Activated T-helper 9 cell treated with anti-CD3 and anti-CD28 coated beads, Interleukin-2, amount 50 U/mL, for 16 hours (primary cell): ENCODE data around the gene ADGRL1.
"Not testable (repeated sequence)": the region's sequence is repeated elsewhere in the genome, so short reads cannot be mapped to it uniquely, and the experiment has no call there.

Source experiments
- DNase-seq: peaks from one replicate; pipeline ENCODE4 v3.0.0-alpha.2; 2020; ENCODE audit warnings: low read depth

ADGRL1 gene

DNA sequence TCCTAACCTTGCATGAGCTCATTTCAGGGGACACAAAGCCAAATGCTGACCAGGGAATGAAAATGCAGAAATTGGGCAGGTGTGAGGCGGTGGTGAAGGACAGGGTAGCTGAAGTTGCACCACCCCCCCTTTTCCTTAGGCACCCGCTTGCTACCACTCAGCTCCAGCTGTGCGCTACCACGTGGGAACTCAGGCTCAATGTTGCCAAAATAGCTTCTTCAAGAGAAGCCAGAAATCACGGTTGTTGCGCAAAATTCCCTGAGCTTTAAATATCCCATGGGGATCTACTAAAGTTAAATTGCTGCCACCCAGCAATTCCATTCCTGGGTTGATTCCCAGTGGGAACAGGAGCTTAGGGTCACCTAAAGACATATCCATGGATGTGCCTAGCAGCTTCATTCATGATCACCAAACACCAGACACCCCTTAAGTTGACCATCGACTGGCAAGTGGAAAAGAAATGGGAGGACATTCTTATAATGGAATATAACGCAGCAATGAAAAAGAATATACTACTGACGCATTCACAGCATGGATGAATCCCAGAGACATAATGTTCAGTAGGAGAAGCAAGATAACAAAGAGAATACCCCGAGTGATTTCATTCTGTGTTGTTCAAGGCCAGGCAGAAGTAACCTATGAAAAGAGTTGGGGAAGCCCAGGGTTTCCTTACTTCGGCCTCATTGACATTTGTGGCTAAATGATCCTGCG is 12.8 kb upstream of the ADGRL1 start:
- DNase-seq, result no peak

- DNase-seq, result not testable (repeated sequence)
Observed at GRCh38 chr19:14217886-14218285, 11.9 kb upstream of the ADGRL1 start.

DNA sequence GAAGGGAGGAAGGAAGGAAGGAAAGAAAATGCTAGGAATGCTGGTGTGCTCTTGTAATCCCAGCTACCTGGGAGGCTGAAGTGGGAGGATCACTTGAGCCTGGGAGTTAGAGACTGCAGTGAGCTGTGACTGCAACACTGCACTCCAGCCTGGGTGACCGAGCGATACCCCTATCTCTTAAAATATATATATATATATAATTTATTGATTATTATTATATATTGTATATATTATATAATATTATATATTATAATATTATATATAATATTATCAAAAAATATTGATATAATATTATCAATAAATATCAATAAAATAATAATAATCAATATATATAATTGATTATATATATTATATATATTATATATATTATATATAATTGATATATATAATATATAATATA is 8.6 kb upstream of the ADGRL1 start:
- DNase-seq, result no peak

GRCh38 chr19:14210182-14210581 is 4.2 kb upstream of the ADGRL1 start:
- not testable (repeated sequence) for DNase-seq

DNA sequence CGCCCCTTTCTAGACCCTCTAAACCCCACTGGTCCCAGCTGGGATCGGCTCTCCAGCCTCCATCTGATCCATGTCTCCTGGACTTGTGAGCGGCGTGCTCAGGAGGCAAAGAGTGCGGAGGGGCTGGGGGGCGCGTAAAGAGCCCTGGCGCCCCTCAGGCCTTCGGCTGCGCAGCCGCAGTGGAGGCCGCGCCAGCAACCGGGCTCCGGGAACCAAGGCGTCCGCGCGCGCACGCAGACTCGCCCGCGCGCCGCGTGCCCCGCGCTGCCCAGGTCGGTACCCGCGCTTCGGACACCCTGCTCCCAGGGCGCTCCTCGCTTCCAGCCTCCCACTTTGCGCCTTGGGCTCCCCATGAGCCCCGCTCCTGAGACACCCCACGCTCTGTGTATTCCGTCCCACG is 3.4 kb upstream of the ADGRL1 start:
- not testable (repeated sequence) for DNase-seq

DNA sequence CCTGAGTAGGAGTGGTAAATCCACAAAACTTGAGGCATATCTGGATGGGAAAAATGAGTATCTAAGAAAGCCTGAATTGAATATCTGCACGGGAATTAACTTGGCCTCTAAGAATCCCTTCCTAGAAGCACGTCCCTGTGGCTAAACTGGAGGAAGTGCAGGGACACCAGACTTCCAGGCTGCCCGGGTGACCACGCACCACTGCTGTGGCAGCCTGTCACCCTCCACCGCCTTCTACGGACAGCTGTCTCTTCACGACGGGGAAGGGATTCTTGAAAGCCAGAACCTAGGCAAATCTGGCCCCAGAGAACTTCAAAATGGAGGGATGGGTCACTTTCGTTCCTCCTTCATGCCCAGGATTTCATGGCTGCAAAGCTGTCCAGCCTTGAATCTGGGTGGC is 2.5 kb upstream of the ADGRL1 start:
- not testable (repeated sequence) for DNase-seq

DNA sequence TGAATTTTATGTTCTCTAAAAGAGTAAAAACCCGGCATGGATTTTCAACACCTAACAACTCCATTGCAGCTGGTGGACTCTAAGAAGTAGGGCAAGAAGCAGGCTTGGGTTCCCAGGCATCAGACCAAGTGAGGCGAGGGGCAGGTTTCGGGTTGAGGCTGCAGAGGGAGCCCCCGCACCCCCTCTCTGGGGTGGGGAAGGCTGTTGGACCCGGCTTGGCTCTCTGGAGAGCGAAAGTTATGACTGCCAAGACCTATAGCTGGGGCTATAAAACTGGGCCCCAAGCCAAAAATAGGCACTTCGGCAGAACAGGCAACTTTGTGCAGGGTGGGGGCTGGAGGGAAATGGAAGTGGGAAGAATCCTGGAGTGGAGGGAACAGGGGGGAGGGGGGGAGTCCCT is 1.8 kb upstream of the ADGRL1 start:
- DNase-seq, result not testable (repeated sequence)

GRCh38 chr19:14206737-14207726 is 1.1 kb upstream of the ADGRL1 start:
- peak; percentile 69 for DNase-seq

DNA sequence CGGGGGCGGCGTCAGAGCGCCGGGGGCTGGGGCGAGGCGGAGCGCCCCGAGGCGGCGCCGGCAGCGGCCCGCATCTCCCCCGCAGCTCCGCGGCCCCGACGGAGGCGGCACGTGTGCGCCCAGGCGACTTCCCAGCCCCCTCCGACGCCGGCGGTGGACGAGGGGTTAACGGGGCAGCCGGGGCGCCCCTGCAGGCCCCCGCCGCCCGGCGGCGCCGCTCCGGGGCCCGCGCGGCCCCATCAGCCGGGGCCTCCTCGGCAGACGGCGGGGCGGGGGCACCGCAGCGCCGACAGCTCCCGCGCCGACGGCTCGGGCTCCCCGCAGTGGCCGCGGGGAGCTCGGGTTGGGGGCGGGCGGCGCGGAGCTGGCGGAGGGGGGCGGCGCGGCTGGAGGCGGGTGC is 339 bp upstream of the ADGRL1 start:
- DNase-seq, result not testable (repeated sequence)

GRCh38 chr19:14204676-14205451 is 1.1 kb downstream of the ADGRL1 start:
- DNase-seq, result not testable (repeated sequence)

DNA sequence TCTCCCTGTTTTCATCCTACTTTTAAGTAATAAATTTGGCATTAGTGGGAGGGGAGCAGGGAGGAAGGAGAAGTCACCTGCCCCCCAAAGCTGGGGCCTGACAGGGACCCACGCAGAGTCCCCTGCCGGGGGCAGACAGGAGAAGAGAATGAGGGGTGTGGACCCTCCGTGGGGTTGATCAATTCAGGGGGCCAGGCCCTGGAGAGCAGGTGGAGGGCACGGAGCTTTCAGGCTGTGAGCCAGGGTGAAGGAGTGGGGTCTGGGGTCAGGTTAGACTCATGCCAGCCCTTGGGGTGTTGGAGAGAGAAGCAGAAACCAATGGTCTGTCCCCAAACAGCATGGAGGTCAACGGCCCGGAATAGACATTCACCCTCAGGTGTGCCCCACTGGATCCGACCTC is 1.8 kb downstream of the ADGRL1 start:
- not testable (repeated sequence) for DNase-seq

- not testable (repeated sequence) for DNase-seq
Observed at GRCh38 chr19:14203788-14204187, 2.2 kb downstream of the ADGRL1 start.

- DNase-seq, result no peak
Observed at GRCh38 chr19:14203177-14203576, 2.8 kb downstream of the ADGRL1 start.

GRCh38 chr19:14201481-14201880 is 4.5 kb downstream of the ADGRL1 start:
- DNase-seq, result not testable (repeated sequence)

- peak; percentile 36 for DNase-seq
Observed at GRCh38 chr19:14200147-14200841, 5.7 kb downstream of the ADGRL1 start.

GRCh38 chr19:14198384-14199376 is 7.3 kb downstream of the ADGRL1 start:
- no peak for DNase-seq

DNA sequence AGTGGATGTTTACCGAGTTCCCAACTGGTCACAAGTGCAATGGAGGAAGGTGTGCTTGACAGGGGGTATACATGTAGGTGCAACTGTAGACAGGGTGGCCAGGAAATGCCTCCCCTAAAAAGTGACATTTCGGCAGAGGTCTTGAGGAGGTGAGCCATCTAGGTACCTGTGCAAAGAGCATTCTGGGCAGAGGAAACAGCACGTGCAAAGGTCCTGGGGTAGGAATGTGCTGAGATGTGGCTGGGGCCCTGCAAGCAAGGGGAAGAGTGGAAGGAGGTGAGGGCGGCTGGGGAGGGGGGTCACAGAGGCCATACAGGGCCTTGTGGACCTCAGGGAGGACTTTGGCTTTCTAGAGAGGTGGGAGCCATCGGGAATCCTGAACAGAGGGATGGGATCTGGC is 8.1 kb downstream of the ADGRL1 start:
- no peak for DNase-seq

GRCh38 chr19:14197288-14197687 is 8.7 kb downstream of the ADGRL1 start:
- not testable (repeated sequence) for DNase-seq

DNA sequence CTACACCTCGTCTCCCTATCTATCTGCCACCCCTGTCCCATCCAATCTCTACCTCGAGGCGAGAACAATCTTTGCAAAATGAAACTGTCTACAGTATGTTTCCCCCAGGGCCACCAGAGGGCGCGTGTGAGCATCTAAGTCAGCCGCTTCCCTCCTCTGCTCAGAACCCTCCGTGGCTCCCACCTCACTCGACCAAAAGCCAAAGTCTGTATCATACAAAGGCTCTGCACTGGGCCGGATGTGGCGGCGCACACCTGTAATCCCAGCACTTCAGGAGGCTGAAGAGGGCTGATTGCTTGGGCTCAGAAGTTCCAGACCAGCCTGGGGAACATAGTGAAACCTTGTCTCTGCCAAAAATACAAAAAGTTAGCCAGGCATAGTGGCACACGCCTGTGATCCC is 9.9 kb downstream of the ADGRL1 start:
- DNase-seq, result peak; percentile 73

GRCh38 chr19:14195216-14195615 is 10.8 kb downstream of the ADGRL1 start:
- not testable (repeated sequence) for DNase-seq
